Left lung (tissue), 10 donors: ENCODE measurements around the gene CHST8. TPM values are rescaled to one million over a fixed set of nuclear protein-coding genes. Genes with fewer than 3 reads are reported as not detected.

ENCODE experiments used
- ATAC-seq: fragments of 200-7000 bp; cut with Tn5 transposase; one replicate; pipeline ENCODE4 v1.9.1; 2020; ENCODE audit warnings: moderate library complexity
- DNase-seq, 4 donors: peaks; one replicate each; pipeline ENCODE4 v3.0.0-alpha.2; 2013 to 2020
- H3K27ac ChIP-seq, 2 donors: fragments of 200-600 bp; sonication (generic) in 1 of 2; one replicate each; pipeline versions ENCODE4 v1.5.0 to v1.8.0; 2020 to 2021
- H3K27me3 ChIP-seq, 2 donors: fragments of 200-600 bp; sonication (generic) in 1 of 2; one replicate each; pipeline versions ENCODE4 v1.5.0 to v1.8.0; 2020 to 2021
- H3K36me3 ChIP-seq, 2 donors: fragments of 200-600 bp; sonication (generic) in 1 of 2; one replicate each; pipeline versions ENCODE4 v1.5.0 to v1.8.0; 2020 to 2021
- H3K4me1 ChIP-seq, 2 donors: fragments of 200-600 bp; one replicate each; pipeline ENCODE4 v1.8.0; 2021
- H3K4me3 ChIP-seq, 2 donors: fragments of 200-600 bp; sonication (generic) in 1 of 2; one replicate each; pipeline versions ENCODE4 v1.5.0 to v1.8.0; 2020 to 2021; ENCODE audit warnings: mild to moderate bottlenecking in 1 of 2
- H3K9me3 ChIP-seq, 2 donors: fragments of 200-600 bp; sonication (generic) in 1 of 2; one replicate each; pipeline versions ENCODE4 v1.5.0 to v1.8.0; 2020 to 2021
- CTCF ChIP-seq, 2 donors: fragments of 200-600 bp; sonication (generic) in 1 of 2; IDR thresholded peaks; one replicate each; pipeline versions ENCODE4 v1.5.0 to v1.8.0; 2021; ENCODE audit warnings: antibody characterized with exemption in 2 of 2
- intact Hi-C, 2 donors: fragments of 100-400 bp; cut with DNase I; formaldehyde crosslinking; loops; one replicate each; pipeline versions ENCODE4 v1.11.2 to v1.14.2; 2022
- polyA plus RNA-seq, 6 donors: library from polyadenylated mRNA; unstranded; fragments of 120-200 nt; gene quantifications; one replicate each; pipeline ENCODE4 v1.2.1, GENCODE V29; 2013; ENCODE audit not compliant: insufficient read length in 6 of 6
- total RNA-seq, 2 donors: library from RNA; stranded (reverse); fragmentation: NEBNext Ultra II Directional; extraction: Animal tissue kit (Norgen Biotek cat#: 25700); gene quantifications; one replicate each; pipeline ENCODE4 v1.2.1, GENCODE V29; 2021
- donor health status: DM: no; HTN: yes; CAD: no.
- donor health status: DM: no; HTN: no; CAD: no.

CHST8 gene
- total and polyA plus RNA-seq, 8 donors = 0.24 to 0.47 TPM; not detected in 6

- Histone ChIP-seq H3K36me3 (no peaks in the 10 kb centered on the region), H3K4me1 (no peaks in the 10 kb centered on the region), H3K27ac (no peak overlapping the region), H3K9me3 (peaks cover 0 to 4% of the 10 kb centered on the region in 2 donors), H3K4me3 (no peak overlapping the region), H3K27me3 (peaks cover 0 to 16% of the 10 kb centered on the region in 2 donors)
- peak in 1 of 4 donors; percentile 2 for DNase-seq
- no peak for ATAC-seq
- intact Hi-C loops = no loop called here
- no peak for TF ChIP-seq CTCF (IDR thresholded peaks at IDR 0.05)
Measured at GRCh38 chr19:33705860-33706259, 84.1 kb downstream of the CHST8 start.

- Histone ChIP-seq H3K36me3 (no peaks in the 10 kb centered on the region), H3K27me3 (peaks cover 0 to 23% of the 10 kb centered on the region in 2 donors), H3K4me1 (no peaks in the 10 kb centered on the region), H3K27ac (no peak overlapping the region), H3K9me3 (peaks cover 0 to 4% of the 10 kb centered on the region in 2 donors), H3K4me3 (no peak overlapping the region)
- DNase-seq (peak in 1 of 4 donors; percentile 4), ATAC-seq (no peak)
- TF ChIP-seq CTCF (IDR thresholded peaks at IDR 0.05) = no peak
- intact Hi-C loops = no loop called here
Measured at GRCh38 chr19:33706631-33707030, 84.9 kb downstream of the CHST8 start.

- TF ChIP-seq CTCF (IDR thresholded peaks at IDR 0.05) = no peak
- ATAC-seq (no peak), DNase-seq (peak in 1 of 4 donors; percentile 15)
- H3K36me3 ChIP-seq = no peaks in the 10 kb centered on the region
- intact Hi-C loops = no loop called here
- no peak overlapping the region for H3K4me3 ChIP-seq
- no peak overlapping the region for H3K27ac ChIP-seq
- H3K27me3 ChIP-seq = peaks cover 0 to 24% of the 10 kb centered on the region in 2 donors
- no peaks in the 10 kb centered on the region for H3K4me1 ChIP-seq
- peaks cover 0 to 8% of the 10 kb centered on the region in 2 donors for H3K9me3 ChIP-seq
Measured at GRCh38 chr19:33712268-33712667, 90.5 kb downstream of the CHST8 start.

- no peak for TF ChIP-seq CTCF (IDR thresholded peaks at IDR 0.05)
- no peaks in the 10 kb centered on the region for H3K4me1 ChIP-seq
Measured at GRCh38 chr19:33713194-33713593, 91.4 kb downstream of the CHST8 start.

GRCh38 chr19:33714149-33714548 is 92.4 kb downstream of the CHST8 start:
- H3K27ac ChIP-seq = no peak overlapping the region
- peaks cover 0 to 8% of the 10 kb centered on the region in 2 donors for H3K9me3 ChIP-seq
- DNase-seq (no peak), ATAC-seq (no peak)
- no peaks in the 10 kb centered on the region for H3K36me3 ChIP-seq
- no peak overlapping the region for H3K4me3 ChIP-seq
- intact Hi-C loops = no loop called here
- H3K27me3 ChIP-seq = peaks cover 0 to 29% of the 10 kb centered on the region in 2 donors
- TF ChIP-seq CTCF (IDR thresholded peaks at IDR 0.05) = no peak
- no peaks in the 10 kb centered on the region for H3K4me1 ChIP-seq

More at GRCh38 chr19:33713194-33713593, 91.4 kb downstream of the CHST8 start:
- peaks cover 0 to 8% of the 10 kb centered on the region in 2 donors for H3K9me3 ChIP-seq
- peaks cover 0 to 24% of the 10 kb centered on the region in 2 donors for H3K27me3 ChIP-seq
- no peak overlapping the region for H3K4me3 ChIP-seq
- intact Hi-C loops = no loop called here
- H3K36me3 ChIP-seq = no peaks in the 10 kb centered on the region
- DNase-seq = peak in 1 of 4 donors; percentile 11
- H3K27ac ChIP-seq = no peak overlapping the region
- no peak for ATAC-seq
